T-cell (primary cell): Measurements from ENCODE around the gene LPAR2. TPM values are rescaled to one million over a fixed set of nuclear protein-coding genes. Genes with fewer than 3 reads are reported as not detected.

Source experiments
- ATAC-seq, 4 experiments: fragments of 200-7000 bp in 3 of 4; fragments of 150-1000 bp in 1 of 4; cut with Tn5 transposase; replicated peaks in 1 of 4; 1 replicate in 3 of 4; 2 replicates in 1 of 4; pipeline ENCODE4 v1.10.0; 2021; ENCODE audit warnings: moderate library complexity in 3 of 4, mild to moderate bottlenecking in 2 of 4, moderate number of reproducible peaks in 1 of 4
- CTCF ChIA-PET, 2 donors: fragments of 300-600 bp; sonication (Branson Sonifier 250); formaldehyde crosslinking; loops; one replicate each; lab custom pipeline; 2022; ENCODE audit warnings: antibody characterized with exemption in 2 of 2; lab: Charles Lee
- POLR2A ChIA-PET, 2 donors: fragments of 300-600 bp; sonication (Branson Sonifier 250); formaldehyde crosslinking; loops; one replicate each; lab custom pipeline; 2022; ENCODE audit warnings: antibody characterized with exemption in 2 of 2; lab: Charles Lee
- DNase-seq, 35 experiments: peaks; one replicate each; pipeline versions ENCODE4 v3.0.0 to v3.0.0-alpha.2; 2013 to 2023
- H3K27ac ChIP-seq: one replicate; pipeline ENCODE4 v1.5.1; 2013; ENCODE audit warnings: low read length
- H3K27me3 ChIP-seq, 2 experiments: replicated peaks in 1 of 2; 1 replicate in 1 of 2; 2 replicates in 1 of 2; pipeline versions ENCODE4 v1.6.1 to v1.7.0; 2013; ENCODE audit warnings: low read length in 1 of 2, mixed read lengths in 1 of 2; ENCODE audit not compliant: control insufficient read depth in 2 of 2, insufficient read depth in 2 of 2; ENCODE audit errors: extremely low read depth in 1 of 2
- H3K36me3 ChIP-seq, 2 donors: 1 replicate in 1 of 2; 2 replicates in 1 of 2; pipeline versions ENCODE4 v1.6.1 to v1.7.0; 2013; ENCODE audit warnings: low read length in 1 of 2; ENCODE audit not compliant: control insufficient read depth in 2 of 2, insufficient read depth in 1 of 2; ENCODE audit errors: extremely low read depth in 1 of 2
- H3K4me1 ChIP-seq, 2 experiments: 1 replicate in 1 of 2; 2 replicates in 1 of 2; pipeline versions ENCODE4 v1.6.1 to v1.7.0; 2013; ENCODE audit warnings: low read length in 2 of 2, mixed read lengths in 1 of 2; ENCODE audit not compliant: insufficient read depth in 2 of 2, control insufficient read depth in 1 of 2; ENCODE audit errors: extremely low read depth in 1 of 2
- H3K4me3 ChIP-seq, 2 donors: 1 replicate in 1 of 2; 2 replicates in 1 of 2; pipeline versions ENCODE4 v1.5.1 to v1.7.0; 2013; ENCODE audit warnings: mild to moderate bottlenecking in 2 of 2, low read length in 1 of 2, moderate library complexity in 1 of 2; ENCODE audit not compliant: control insufficient read depth in 1 of 2; ENCODE audit errors: extremely low read depth in 1 of 2
- H3K9me3 ChIP-seq: 2 replicates; pipeline ENCODE4 v1.7.0; 2013
- H3K27ac Mint-ChIP-seq, 2 donors: one replicate each; pipeline ENCODE4 v1.8.0; 2020 to 2021; ENCODE audit warnings: mild to moderate bottlenecking in 2 of 2, mixed read lengths in 2 of 2
- H3K27me3 Mint-ChIP-seq, 2 donors: one replicate each; pipeline ENCODE4 v1.8.0; 2021 to 2022; ENCODE audit warnings: mixed read lengths in 2 of 2
- H3K36me3 Mint-ChIP-seq: one replicate; pipeline ENCODE4 v1.8.0; 2021; ENCODE audit warnings: mixed read lengths
- H3K4me1 Mint-ChIP-seq, 3 donors: one replicate each; pipeline ENCODE4 v1.8.0; 2020 to 2022; ENCODE audit warnings: mixed read lengths in 3 of 3, mild to moderate bottlenecking in 1 of 3
- H3K4me3 Mint-ChIP-seq, 3 donors: one replicate each; pipeline ENCODE4 v1.8.0; 2020 to 2022; ENCODE audit warnings: mild to moderate bottlenecking in 3 of 3, mixed read lengths in 3 of 3, moderate library complexity in 3 of 3
- H3K9me3 Mint-ChIP-seq, 3 donors: one replicate each; pipeline ENCODE4 v1.8.0; 2020 to 2022; ENCODE audit warnings: mixed read lengths in 3 of 3
- WGBS: methylation state at CpG from one replicate; pipeline ENCODE4 v1.1.5; 2013; ENCODE audit warnings: missing lambda C conversion rate; ENCODE audit not compliant: insufficient coverage; 5-methylcytosine and 5-hydroxymethylcytosine counted together
- total RNA-seq, 35 experiments: library from RNA in 6 of 35; stranded (reverse) in 6 of 35; fragments of 120-200 nt in 1 of 35; gene quantifications; one replicate each; pipeline versions ENCODE4 v1.2.1 to v1.2.4 and lab custom pipeline; 2013 to 2026

Gene LPAR2
- total RNA-seq, 5 donors from 2014 or later (not counting 1 experiment from before 2014, with no cell fraction given): 78.3 to 106 (median 82.4) TPM

DNA sequence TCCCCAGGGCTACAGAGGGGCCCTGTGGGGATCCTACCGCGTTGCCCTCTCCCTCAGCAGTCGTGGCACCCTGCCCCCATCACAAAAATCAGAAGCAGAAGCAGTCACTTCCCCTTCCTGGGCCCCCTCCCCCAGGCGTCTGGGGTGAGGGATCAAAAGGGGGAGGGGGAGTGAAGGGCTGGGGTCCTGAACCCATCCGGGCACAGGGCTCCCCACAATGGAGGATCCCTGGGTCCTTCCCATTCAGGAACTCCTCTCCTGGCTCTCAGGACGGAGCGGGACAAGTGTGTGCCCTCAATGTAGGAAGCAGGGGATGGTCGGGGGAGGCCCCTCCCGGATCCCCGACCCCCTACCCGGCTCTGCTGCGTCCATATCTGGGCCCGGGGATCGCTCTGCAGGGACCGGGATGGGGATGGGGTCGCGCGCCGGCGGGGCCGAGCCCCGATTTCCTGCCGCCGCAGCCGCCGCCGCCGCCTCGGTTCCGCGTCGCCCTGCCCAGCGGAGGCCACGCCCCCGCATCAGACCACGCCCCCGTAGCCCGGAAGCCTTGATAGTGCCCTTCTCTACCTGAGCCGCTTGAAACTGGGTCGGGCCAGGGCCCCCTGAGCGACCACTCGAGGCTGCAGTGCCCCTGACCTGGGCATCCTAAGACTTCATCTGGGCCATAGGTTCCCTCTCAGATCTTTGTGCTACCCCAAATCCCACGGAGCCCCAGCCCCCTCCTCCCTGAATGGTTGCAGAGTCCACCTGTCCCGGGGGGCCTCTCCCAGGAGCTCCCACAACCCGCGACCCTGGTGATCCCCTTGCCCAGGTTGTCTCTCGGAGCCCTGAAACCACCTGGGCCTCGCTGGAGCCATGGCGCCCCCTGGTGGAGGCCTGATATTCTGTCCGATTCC is 15.4 kb upstream of the LPAR2 start, which contains the start of gene GMIP:
Gene GMIP (minus strand): TSS at position 500 of the 896 bp plus-strand sequence. CDS start 128 bp downstream, at position 372.
- Histone ChIP-seq H3K4me1 (peaks cover 0 to 40% of the 10 kb centered on the region in 2 experiments), H3K36me3 (peaks cover 21 to 60% of the 10 kb centered on the region in 2 donors), H3K9me3 (no peaks in the 10 kb centered on the region), H3K27ac (peak within 1 kb of the TSS; percentile 89), H3K27me3 (no peaks in the 10 kb centered on the region), H3K4me3 (peak within 1 kb of the TSS; percentile 96 to 100)
- ChIA-PET CTCF (interaction anchor here (1.0 to 1.5 kb wide), 3 partner anchors 83 to 111 kb away, joined by 3 to 10 read pairs (median 8); no protein-coding TSS in a partner anchor), POLR2A (interaction anchor here in 1 of 2 donors (0.6 kb wide), 1 partner anchor 156 kb away, joined by 4 read pairs; no protein-coding TSS in a partner anchor)
- Mint-ChIP-seq H3K36me3 (peaks cover 25% of the 10 kb centered on the region), H3K9me3 (no peaks in the 10 kb centered on the region), H3K27ac (peak within 1 kb of the TSS; percentile 95 to 98), H3K27me3 (no peaks in the 10 kb centered on the region), H3K4me1 (peaks cover 23 to 26% (median 23%) of the 10 kb centered on the region in 3 donors), H3K4me3 (peak within 1 kb of the TSS; percentile 92 to 93 (median 92))
- DNase-seq (peak; percentile 72 to 94 (median 85)), ATAC-seq (peak; percentile 88 to 92 (median 90))
- WGBS: under 1% methylated on average over 45 of the region's 50 CpGs

DNA sequence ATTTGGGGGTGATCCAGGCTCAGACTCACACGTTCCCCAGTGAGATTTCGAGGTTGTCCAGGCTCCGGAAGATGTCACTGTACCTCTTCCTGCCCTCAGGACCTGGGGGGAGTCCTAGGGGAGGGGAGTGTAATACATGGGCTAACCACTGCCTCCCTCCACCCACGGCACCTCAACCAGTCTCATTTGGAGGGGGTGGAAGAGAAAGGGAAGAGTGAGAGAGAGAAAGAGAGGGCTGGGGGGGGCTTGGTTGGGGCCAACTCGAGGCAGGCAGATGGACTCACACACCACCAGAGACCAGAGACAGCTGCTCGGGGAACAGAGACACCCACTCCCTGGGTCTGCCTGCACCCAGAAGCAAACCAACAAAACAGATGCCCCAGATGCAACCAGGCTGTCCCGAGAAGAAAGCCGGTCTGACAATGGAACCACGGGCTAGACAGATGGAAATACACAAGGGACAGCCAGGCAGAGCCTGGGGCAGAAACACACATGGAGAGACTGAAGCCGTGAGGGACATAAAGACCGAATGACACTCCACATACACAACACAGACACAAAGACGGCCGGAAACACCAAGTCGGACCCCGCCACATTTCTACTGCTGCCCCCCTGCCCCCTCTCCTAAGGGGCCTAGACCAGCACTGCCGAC is 14.6 kb upstream of the LPAR2 start:
- Histone ChIP-seq H3K27me3 (no peaks in the 10 kb centered on the region), H3K9me3 (no peaks in the 10 kb centered on the region), H3K36me3 (peaks cover 19 to 64% of the 10 kb centered on the region in 2 donors), H3K4me3 (peak overlapping the region; percentile 96 to 100), H3K27ac (peak overlapping the region; percentile 89), H3K4me1 (peaks cover 0 to 40% of the 10 kb centered on the region in 2 experiments)
- POLR2A ChIA-PET: no interaction called here
- peak in 26 of 35 experiments; percentile 9 to 62 (median 34) for DNase-seq
- H3K4me3 Mint-ChIP-seq: peak overlapping the region; percentile 92 to 93 (median 92)
- no peaks in the 10 kb centered on the region for H3K27me3 Mint-ChIP-seq
- H3K36me3 Mint-ChIP-seq: peaks cover 24% of the 10 kb centered on the region
- CTCF ChIA-PET: no interaction called here
- H3K27ac Mint-ChIP-seq: peak overlapping the region; percentile 95 to 98
- 0% methylated on average over 10 of the region's 16 CpGs for WGBS
- peak; percentile 8 to 33 (median 28) for ATAC-seq
- peaks cover 23 to 26% (median 25%) of the 10 kb centered on the region in 3 donors for H3K4me1 Mint-ChIP-seq
- H3K9me3 Mint-ChIP-seq: no peaks in the 10 kb centered on the region

DNA sequence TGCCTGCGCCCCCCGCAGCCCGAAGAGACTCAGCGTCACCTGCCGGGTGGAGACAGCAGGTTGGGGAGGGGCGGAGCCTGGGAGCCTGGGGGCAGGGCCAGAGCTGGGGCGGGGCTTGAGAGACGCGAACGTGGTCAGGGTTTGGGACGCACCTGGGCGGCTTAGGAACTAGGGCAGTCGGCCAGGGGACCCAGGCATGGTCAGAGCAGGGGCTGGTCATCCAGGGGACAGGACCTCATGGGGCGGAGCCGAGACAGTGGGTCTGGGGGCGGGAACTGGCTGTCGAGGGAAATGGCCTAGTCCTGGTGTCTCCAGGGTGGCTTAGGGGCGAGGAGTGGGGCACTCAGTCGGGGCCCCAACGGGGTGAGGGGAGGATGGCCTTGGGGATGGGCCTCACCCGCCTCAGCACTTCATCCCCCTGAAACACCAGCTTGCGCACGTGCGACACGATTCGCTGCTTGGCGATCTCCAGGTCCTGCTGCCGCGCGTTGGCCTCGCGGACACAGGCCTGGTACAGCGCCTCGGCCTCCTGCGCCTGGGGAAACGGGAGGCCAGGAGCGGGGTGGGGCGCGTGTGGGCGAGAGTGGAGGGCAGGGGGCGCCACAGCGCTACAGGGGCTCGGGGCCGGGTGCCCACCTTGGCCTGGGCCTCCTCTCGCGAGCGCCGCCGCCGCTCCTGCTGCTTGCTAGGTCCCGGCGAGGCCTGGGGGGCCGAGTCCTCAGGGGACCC is 9.7 kb upstream of the LPAR2 start:
- ChIA-PET POLR2A (no interaction called here), CTCF (no interaction called here)
- Mint-ChIP-seq H3K36me3 (peaks cover 40% of the 10 kb centered on the region), H3K27me3 (no peaks in the 10 kb centered on the region), H3K4me1 (peaks cover 32 to 38% (median 34%) of the 10 kb centered on the region in 3 donors), H3K27ac (no peak overlapping the region), H3K9me3 (no peaks in the 10 kb centered on the region), H3K4me3 (no peak overlapping the region)
- peaks cover 37 to 78% of the 10 kb centered on the region in 2 donors for H3K36me3 ChIP-seq
- H3K4me1 ChIP-seq: peaks cover 0 to 35% of the 10 kb centered on the region in 2 experiments
- H3K4me3 ChIP-seq: no peak overlapping the region
- H3K27ac ChIP-seq: no peak overlapping the region
- ATAC-seq (no peak), DNase-seq (peak in 1 of 35 experiments; percentile 15)
- 95% methylated on average over 41 of the region's 53 CpGs for WGBS
- H3K9me3 ChIP-seq: no peaks in the 10 kb centered on the region
- H3K27me3 ChIP-seq: no peaks in the 10 kb centered on the region

DNA sequence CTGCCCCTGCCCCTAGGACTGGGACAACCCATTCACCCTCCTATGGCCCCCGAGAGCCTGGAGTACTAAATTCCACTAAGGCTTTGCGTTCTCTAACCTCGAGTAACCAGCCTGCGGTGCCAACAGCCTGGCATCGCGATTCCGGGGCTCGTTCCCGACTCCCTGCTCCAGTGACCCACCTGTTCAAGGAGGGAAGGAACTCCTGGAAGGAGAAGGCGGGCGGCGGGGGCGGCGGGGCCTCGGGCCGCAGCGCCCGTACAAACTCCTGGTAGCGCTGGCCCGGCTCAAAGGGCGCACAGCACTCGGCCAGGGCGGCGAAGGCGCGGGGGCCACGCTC is 9.1 kb upstream of the LPAR2 start:
- Mint-ChIP-seq H3K9me3 (no peaks in the 10 kb centered on the region), H3K27me3 (no peaks in the 10 kb centered on the region), H3K4me1 (peaks cover 28 to 33% (median 29%) of the 10 kb centered on the region in 3 donors), H3K4me3 (no peak overlapping the region), H3K36me3 (peaks cover 43% of the 10 kb centered on the region), H3K27ac (no peak overlapping the region)
- Histone ChIP-seq H3K4me1 (peaks cover 0 to 29% of the 10 kb centered on the region in 2 experiments), H3K27ac (no peak overlapping the region), H3K36me3 (peaks cover 41 to 84% of the 10 kb centered on the region in 2 donors), H3K9me3 (no peaks in the 10 kb centered on the region), H3K27me3 (no peaks in the 10 kb centered on the region), H3K4me3 (no peak overlapping the region)
- DNase-seq: no peak
- WGBS: 95% methylated on average over 11 of the region's 27 CpGs
- CTCF ChIA-PET: no interaction called here
- no peak for ATAC-seq
- POLR2A ChIA-PET: no interaction called here

DNA sequence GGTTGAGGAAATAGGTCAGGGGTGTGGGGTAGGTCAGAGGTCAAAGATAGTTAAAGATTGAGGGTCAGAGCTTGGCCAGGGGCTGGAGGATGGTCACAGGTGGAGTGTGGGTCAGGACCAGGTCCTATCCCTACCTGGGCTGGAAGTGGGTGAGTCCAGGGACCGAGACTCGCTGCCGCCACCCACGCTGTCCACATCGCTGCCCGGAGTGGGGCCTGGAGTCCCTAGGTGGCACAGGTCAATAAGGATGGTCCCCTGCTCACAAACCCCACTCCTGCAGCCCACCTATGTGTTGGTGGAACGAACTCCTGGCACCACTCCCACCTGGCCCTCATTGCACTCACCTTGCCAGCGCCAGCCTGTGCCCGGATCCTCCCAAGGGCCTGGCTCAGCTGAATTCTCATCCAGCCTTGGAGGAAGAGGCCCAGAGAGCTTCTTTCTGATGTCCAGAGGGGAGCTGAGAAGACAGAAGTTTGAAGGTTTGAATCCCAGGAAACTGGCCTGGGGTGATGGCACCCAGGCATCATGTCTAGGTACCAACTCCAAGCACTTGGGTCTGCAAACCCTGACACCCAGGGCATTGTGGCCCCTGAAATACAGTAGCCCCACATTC is 8.7 kb upstream of the LPAR2 start:
- ChIA-PET CTCF (no interaction called here), POLR2A (no interaction called here)
- ATAC-seq (no peak), DNase-seq (no peak)
- no peak overlapping the region for H3K4me3 Mint-ChIP-seq
- Histone ChIP-seq H3K4me1 (peaks cover 0 to 25% of the 10 kb centered on the region in 2 experiments), H3K4me3 (no peak overlapping the region), H3K27ac (no peak overlapping the region), H3K27me3 (no peaks in the 10 kb centered on the region), H3K36me3 (peaks cover 40 to 83% of the 10 kb centered on the region in 2 donors), H3K9me3 (no peaks in the 10 kb centered on the region)
- H3K9me3 Mint-ChIP-seq: no peaks in the 10 kb centered on the region
- 100% methylated on average over 5 of the region's 9 CpGs for WGBS
- no peaks in the 10 kb centered on the region for H3K27me3 Mint-ChIP-seq
- peaks cover 23 to 28% (median 24%) of the 10 kb centered on the region in 3 donors for H3K4me1 Mint-ChIP-seq
- peaks cover 43% of the 10 kb centered on the region for H3K36me3 Mint-ChIP-seq
- H3K27ac Mint-ChIP-seq: no peak overlapping the region
